SH-SY5Y (cell line): ENCODE results near the gene HMBS.

Experiments
- GATA2 ChIP-seq: IDR thresholded peaks from 2 replicates; pipeline ENCODE4 v1.6.1; 2011; ENCODE audit warnings: mild to moderate bottlenecking, low read depth, low read length
- GATA3 ChIP-seq: IDR thresholded peaks from 2 replicates; pipeline ENCODE4 v1.6.1; 2011; ENCODE audit warnings: low read depth, mild to moderate bottlenecking, low read length, moderate library complexity

DNA sequence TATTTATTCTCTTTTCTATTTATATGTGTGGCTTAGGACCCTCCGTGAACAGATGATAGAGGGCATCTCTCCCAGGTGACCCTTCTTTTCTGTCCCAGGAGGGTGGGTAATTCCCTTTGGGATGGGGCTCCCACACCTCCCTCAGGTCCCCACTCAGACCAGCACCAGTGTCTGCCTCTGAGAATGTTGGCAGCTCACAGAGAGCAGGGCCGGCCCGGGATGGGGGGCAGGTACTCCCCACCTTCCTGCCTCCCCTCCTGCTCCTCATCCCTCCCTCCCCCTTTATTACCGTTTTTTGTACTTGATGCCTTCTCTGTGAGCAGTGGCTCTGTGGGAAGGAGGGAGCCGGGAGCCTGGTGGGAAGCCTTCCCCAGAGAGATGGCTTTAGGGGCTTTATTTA is 31.9 kb downstream of the HMBS start:
- no peak for TF ChIP-seq GATA3
- no peak for TF ChIP-seq GATA2
